ENCODE measurements around the gene CDC14B.

CDC14B gene

DNA sequence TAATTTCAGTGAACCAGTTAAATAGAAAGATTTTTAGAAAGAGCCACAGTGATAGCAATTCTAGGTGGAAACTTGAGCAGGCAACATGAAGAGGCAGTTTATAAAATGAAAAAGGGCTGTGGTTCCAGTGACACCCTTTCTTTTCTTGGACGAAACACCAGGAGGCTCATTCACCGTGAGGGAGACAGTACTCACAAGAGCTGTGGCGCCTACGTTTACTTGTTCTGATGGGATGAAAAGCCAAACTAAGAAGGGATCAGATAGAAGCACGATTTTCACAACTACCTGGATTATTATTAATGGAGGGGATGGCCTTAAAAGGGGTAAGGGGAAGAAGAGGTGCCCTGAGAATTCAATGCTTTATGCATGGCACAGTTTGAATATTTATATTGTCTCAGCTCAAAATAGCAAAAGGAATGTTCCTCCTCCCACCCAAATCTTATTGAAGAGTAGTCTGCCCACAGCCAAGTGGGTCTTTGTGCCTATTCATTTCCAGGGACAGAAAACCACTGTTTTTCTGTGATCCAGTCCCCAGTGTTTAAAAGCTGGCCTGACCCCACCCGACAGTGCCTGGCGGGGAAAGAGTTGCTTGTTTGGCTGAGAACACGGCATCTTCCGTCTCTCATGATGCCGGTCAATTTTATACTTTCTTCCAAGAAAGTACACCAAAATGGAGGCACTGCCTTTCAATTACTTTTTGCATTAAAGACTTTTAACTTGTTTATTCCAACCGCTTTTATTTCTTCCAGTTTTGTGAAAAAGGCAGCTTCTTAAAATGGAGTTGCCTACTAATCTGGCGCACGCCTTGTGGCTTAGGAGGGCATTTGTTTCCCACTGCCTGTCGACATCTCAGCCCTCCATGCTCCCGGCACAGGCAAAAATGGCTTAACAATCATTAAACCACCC, 117.8 kb downstream of the CDC14B start:
- no peak for DNase-seq (ENCODE audit: low read depth)

DNA sequence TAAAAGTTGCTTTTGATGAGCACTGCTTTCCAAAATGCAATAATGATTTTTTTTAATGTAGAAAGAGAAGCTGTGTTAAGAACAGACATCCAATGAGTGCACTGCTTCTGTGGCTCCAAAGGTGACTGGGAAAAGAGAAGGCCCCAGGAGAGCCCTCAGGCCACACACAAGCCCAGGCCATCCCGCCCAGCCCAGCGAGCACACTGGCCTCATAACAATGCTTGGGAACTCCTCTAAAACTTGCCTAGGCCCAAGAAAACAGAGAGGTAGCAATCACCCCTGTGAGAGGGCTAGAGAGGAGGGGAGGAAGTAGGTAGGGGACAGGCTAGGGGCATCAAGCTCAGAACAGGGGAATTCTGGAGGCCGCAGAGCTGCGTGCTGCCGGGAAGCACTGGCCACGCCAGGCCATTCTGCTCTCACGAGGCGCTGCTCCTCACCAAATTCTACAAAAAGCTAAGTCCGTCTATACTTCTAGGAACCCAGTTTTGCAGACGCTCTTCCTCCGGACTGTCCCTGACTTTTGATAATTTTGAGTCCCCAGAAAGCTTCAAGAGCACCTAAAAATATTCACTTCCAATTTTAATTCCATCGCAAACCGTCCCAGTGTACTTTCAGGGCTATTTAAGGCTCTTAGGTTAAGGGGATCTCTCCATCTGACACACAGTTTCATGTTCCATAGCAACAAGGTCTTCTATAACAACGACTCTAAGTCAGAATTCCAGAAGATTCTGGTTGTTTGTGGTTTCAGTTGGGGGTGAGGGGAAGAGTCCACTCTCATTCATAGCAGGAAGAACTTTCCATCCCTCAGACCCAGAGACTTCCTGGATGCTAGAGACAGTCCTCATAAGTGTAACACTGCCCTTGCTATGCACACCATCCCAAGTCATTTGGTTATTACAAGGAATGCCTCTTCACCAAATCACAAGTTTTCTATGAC, 118.7 kb downstream of the CDC14B start:
- no peak for DNase-seq (ENCODE audit: low read depth)

DNA sequence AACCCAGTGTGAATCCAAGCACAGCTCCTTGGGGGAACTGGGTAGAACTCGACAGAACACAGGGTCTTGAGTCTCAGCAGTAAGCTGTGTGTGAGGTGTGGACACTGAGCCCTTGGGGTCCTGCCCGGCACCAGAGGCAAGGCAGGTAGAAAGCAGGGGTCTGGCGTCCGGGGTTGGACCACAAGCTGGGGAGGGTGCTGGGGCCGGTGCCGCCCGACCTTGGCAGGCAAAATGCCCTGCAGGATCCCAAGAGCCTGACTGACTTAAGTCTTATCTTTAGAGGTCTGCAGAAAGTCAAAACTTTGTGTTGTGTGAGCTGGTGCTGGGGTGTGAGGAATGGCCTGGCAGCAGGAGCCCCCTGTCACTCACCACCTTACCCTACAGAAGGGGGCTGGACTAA, 120.4 kb downstream of the CDC14B start:
- DNase-seq (ENCODE audit: low read depth) = no peak

DNA sequence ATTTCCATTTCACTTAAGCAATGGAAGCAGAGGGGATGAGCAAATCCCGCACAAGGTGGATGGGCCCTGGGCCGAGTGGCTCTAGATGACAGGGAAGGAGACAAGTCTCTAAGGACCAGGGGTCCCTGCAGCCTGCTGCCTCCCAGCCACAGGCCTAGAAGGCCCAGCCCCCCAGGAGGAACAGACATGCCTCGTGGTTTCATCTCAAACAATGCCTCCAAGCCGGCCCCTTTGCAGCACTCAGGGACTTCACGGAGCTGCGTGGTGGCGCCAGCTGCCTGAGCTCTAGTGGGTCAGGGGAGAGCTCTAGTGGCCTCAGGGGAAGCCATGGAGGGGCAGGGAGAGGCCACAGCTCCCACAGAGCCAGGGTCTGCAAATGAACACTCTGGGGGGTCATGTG, 120.8 kb downstream of the CDC14B start:
- DNase-seq (ENCODE audit: low read depth) = no peak

DNA sequence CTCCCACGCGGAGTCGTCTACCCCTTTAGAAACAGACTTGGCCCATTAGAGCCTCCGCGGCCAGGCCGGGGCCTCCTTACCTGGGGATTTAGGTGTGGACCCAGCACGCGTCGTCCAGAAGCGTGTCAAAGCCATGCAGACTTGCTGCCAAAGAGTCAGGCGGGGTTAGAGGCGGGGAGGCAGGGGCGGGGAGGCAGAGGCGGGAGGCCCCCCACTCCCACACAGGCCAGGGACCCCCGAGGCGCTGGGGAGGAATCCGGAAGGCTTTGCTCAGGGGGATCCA, 122.6 kb downstream of the CDC14B start:
- no peak for DNase-seq (ENCODE audit: low read depth)

DNA sequence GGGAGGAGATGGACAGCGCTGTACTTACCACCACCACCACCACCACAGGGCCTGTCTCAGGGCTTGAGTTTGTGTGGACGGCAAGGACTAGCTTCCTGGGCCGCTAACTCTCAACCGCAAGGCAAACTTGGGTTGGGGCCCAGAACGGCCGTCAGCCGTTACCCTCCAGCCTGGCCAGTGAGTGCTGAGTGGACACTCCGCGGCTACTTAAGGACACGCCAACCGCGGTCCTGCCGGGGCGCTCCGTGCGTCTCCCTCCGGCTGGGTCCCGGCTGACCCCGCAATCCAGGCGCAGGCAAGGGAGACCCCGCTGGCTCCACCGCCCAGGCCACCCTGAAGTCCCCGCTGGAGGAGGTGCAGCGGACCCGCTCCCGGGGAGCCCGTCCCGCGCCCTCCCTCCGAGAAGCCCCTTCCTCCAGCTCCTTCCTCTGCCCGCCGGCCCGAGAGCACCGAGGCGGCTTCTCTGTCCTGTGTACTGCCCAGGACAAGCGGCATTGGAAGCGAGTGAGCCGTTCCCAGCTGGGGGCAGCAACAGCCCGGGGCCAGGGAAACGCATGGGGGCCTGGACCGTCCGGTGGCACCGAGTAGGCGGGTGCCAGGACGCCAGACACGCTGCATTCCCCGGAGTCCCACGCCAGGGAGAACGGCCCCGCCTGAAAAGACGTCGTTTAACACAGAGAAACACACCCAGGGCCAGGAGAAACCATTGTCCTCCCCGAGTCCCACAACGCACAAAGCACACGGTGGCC, 123.1 kb downstream of the CDC14B start:
- DNase-seq (ENCODE audit: low read depth) = no peak

DNA sequence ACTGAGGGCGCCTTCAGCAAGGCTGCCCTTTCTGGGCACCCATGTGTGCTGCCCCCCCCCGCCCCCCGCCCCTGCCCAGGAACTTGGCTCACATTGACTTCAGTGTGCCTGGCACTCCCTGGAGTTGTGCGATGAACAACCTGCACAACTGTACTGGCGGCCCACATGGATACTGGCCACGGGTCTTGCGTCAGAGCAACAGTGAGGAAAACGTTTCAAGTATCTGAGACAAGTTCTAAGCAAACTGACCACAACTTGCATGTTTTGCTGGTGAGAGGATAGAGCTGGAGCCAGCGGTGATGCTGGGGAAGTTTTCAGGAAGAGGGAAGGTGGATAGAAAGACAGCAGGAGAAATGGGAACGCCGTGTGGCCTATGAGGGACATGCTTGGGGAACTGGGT, 124.3 kb downstream of the CDC14B start:
- peak; percentile 81 for DNase-seq (ENCODE audit: low read depth)

DNA sequence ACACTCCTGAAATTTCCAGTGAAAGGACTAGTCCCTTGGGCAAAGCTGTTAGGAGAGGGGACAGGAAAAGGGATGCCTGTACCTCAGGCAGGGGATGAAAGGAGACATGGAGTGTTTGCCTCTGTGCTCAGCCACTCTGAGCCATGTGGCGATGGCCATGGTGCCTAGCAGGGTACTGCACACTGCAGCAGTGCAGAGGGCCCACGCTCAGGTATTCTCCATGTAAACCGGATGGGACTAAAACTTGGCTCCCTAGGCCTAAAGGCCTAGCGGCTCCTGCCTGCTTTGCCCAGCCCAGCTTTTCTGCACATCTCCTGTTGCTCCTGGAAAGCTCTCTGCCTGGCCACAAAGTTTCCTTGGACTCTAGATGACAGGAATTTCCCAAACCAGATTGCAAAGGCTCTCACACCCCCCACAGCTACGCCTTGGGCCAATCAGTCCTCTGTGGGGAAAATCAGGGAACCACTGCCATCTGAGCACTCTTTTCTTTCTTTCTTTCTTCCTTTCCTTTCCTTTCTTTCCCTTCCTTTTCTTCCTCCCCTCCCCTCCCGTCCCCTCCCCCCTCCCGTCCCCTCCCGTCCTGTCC, 125.3 kb downstream of the CDC14B start:
- no peak for DNase-seq (ENCODE audit: low read depth)

DNA sequence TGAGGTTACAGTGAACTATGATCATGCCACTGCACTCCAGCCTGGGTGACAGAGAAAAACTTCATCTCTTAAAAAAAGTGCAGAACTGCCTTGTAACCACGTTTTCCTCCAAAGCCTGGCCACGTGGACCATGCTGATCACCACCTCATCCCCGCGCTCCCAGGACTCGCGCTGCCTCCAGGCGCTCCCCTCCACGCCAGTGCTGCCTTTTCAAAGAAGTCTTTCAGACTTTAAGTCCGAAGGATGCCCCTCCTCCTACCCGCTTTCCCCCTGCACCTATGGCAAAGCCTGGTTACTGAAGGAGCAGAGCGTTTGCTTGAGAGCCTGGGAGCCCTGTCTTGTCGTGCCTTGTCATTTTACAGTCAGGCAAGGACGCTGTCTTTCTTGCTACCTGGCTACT, 125.9 kb downstream of the CDC14B start:
- DNase-seq (ENCODE audit: low read depth) = no peak

DNA sequence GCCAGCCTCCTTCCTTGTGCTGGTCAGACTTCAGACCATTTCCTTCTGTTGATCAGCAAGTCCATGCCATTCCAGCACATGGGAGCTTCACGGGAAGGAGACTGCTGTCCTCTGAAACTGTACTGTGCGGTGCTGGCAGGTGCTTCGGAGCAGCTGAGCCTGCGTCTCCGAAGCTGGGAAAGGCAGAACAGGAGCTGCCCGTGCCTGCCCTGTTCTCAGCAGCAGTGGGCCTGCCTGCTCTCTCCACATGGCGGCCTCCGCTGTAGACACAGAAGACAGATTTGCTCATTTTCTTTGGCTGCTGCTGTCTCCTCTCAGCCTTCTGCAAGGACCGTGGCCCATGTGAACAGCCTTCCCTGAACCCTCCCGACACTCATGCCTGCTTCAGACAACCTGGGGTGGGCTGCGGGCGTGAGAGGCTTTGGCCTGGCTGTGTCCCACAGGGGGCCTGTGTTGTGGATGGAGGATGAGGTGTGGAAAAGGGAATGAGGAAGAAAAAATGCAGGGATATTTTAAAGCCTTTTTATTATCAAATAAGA, 126.6 kb downstream of the CDC14B start:
- no peak for DNase-seq (ENCODE audit: low read depth)

DNA sequence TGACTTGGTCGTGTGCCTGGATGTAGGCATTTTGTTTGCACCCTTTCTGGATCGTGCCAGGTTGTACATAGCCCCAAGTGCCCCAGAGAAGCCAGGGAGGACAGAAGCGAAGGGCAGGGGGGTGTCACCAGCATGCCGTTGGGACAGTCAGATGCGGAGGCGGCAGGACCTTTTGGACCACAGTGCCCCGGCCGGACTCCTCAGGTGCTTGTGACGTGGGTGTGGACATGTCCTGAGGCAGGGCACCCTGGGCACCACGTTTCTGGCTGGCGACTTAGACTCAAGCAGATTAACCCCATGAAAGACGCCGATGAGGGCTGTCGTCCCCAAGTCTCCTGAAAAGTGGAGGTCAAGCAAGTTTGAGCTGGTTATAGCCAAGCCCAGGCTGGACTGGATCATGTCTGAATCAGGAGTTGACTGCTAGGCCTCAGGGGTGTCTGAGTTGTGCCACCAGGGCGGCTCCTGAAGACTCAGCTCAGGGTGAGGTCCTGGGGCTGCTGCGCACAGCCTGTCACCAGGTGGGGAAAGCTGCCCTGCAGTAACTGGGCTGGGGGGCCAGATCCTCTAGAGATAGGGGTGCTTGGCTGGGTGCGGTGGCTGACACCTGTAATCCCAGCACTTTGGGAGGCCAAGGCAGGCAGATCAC, 127.6 kb downstream of the CDC14B start:
- no peak for DNase-seq (ENCODE audit: low read depth)

DNA sequence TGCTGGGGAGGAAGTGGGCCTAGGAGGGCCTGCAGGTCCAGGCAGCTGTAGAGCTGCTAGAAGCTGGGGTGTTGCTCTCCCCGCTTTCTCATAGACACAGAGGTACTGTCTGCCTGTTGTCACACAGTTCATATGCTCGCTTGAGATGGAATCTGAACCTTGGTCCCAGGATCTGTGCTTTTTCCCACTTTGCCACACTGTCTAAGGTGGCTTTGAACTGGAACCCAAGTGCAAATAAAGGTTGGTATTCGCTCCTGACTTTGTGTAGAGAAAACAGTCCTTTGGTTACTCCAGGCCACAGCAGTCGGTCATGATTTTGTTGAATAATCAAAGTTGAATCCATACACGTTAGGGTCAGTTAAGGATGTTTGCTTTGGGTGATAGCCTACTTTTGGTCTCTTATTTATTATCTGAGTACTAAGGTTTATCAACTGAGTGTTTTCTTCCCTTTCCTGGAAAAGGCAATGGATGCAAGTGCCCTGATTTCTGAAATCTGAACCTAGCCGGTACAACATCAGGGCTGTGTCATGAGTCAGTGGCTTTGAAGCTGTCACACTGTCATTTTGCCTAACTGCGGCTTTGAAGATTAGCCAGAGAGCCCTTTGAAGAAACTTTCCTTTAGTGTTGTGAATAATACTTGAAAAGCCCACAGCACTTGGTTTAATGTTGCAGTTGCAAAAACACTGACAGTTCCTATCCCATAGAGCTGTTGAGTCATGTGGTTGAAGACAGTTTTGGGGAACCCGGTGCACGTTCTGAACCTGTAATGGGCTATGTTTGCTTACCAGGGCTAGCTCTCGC, 128.4 kb downstream of the CDC14B start:
- no peak for DNase-seq (ENCODE audit: low read depth)

DNA sequence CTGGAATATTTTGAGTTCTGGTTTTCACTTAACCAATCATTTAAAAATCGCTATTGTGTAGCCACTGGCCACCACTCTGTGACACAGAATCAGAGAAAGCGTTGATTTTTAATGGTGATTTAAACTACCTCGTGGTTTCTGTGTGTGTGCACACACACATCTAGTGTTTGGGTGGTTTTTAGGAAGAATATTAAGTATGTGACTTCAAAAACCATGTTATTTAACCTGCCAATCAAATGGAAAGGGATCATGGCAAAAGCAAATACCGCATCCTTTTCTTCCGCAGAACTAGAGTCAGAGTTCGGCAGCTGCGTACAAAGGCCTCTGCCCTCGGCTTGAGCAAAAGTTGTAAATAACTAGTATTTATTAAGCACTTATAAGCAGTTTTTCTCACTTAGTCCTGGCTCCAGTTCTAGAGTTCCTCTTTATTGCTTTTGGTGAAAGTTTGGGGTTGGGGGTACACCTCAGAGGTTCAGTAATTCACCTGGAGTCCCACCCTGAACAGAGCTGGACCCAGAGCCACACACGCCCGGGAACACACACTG, 129.0 kb downstream of the CDC14B start:
- no peak for DNase-seq (ENCODE audit: low read depth)

DNA sequence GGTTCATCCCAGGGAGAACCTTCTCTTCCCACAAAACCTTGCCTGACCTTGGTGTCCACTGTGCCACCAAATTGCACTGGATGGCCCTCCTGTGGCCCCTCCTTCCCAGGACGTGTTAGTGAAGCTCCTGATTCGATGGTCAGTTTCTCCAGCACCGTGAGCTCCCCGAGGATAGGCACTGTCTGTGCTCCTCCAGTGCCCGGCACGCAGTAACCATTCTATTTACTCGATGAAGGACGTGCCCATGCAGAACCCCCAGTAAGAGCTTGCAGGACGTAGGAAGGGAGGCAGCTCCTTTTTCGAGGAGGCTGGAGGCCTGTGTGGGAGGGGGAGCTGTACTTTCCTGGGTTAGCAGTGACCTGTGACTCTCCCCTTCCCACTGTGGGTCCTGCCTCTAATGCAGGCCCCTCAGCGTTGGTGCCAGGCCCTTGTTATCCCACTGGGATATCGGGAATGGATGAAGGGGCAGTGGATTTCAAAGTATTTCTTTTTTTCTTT, 130.1 kb downstream of the CDC14B start:
- DNase-seq (ENCODE audit: low read depth) = no peak

DNA sequence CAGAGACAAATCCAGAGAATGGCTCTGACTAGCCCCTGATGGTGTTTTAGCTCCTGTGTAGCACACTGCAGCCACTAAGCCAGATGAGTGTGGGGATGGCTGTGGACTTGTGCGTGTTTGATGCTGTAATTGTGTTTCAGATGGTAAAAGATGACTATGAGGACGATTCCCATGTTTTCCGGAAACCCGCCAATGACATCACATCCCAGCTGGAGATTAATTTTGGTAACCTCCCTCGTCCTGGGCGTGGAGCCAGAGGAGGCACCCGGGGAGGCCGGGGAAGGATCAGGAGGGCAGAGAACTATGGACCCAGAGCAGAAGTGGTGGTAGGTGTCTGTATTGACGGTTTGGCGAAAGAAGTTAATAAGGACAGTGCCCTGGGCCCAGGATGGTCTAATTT, 131.7 kb downstream of the CDC14B start:
- DNase-seq (ENCODE audit: low read depth) = peak; percentile 24

DNA sequence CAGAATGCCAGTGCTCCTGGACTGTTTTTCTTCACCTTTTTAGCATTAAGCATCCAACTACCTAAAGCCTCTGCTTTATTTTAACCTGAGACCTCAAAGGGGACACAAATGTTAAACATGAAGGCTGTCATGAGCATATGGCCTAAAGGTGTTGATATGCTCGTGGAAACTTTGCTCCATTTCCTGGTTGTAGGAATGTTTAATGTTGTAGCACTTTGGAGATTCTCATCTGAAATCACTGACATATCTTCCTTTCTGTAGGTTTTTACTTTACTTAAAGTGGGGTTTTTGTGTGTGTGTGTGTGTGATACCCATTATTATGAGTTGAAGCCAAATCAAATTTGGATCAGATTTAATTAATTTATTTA, 132.6 kb downstream of the CDC14B start:
- no peak for DNase-seq (ENCODE audit: low read depth)

DNA sequence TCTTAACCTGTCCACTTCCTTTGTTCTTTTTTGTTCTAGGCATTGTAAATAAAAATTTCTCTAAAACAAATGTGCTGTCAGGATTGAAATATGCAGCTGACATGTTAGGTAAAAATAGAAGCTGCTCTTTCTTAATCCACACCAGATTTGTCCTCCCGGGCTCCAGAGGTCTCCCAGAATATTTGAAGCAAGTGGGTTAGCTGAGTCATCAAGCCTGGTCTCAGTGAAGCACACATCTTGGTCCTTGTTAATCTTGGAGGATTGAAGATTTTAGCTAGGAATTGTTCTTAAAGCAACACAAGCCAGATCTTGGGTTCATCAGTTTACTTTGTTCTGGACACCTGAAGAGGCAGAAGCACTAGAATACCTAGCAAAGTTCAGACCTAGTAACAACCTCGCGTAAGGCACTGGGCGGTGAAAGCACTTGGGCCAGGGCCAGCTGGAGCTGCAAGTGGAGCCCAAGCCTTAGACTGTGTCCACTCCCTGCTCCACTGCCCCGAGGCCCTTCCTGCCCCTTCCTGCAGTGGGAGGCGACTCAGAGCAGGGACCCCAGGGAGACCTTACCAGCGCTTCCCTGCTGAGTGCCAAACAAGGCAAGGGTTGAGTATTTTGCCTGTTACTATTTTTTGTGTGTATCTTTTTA, 133.1 kb downstream of the CDC14B start:
- peak; percentile 83 for DNase-seq (ENCODE audit: low read depth)

DNA sequence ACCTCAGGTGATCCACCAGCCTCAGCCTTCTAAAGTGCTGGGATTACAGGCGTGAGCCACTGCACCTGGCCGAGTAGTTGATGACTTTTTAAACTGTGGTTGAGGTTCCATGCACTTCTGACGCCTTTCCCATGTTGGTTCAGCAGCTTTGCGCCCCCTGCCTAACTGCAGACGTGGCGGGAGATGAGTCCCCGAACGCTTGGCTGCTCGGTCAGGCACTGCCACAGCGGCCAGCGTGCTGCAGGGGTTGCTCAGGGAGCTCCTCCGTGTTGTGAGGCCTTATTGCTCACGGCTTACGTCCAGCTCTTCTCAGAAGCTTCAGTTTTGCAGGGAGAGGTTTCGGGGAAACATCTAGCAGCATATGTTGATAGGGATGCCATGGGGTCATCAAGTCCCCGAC, 134.4 kb downstream of the CDC14B start:
- DNase-seq (ENCODE audit: low read depth) = no peak

DNA sequence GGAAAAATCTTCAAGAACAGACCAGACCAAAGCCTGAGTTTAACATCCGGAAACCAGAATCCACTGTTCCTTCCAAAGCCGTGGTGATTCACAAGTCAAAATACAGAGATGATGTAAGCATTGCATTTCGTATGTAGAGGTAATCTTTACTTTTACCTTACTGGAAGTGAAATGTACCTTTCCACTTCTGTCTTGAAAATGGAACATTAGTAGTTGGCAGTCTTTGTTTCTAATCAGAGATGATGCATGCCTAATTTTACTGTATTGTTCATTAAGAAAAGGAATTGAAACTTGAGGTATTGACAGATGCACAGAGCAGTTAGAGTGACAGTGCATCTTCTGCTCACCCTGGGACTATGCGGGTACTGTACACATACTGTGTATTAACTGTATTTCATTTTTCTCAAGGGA, 135.1 kb downstream of the CDC14B start:
- no peak for DNase-seq (ENCODE audit: low read depth)

All from non-pigmented ciliary epithelial cell (primary cell).